Transverse colon (tissue), 4 donors: ENCODE data around the gene MYL6B. TPM values are rescaled to one million over a fixed set of nuclear protein-coding genes. Genes with fewer than 3 reads are reported as not detected.

ENCODE experiments used
- DNase-seq: peaks from one replicate; pipeline ENCODE4 v3.0.0-alpha.2; 2019
- H3K27ac ChIP-seq, 4 donors: fragments of 200-600 bp; sonication (generic); 2 replicates each; pipeline ENCODE4 v1.5.1; 2016 to 2018; ENCODE audit warnings: inconsistent platforms in 4 of 4
- H3K27me3 ChIP-seq: fragments of 200-600 bp; sonication (generic); 2 replicates; pipeline ENCODE4 v1.5.1; 2017; ENCODE audit warnings: inconsistent platforms
- H3K36me3 ChIP-seq, 4 donors: fragments of 200-600 bp; sonication (generic); 2 replicates each; pipeline ENCODE4 v1.5.1; 2017 to 2019; ENCODE audit warnings: inconsistent platforms in 4 of 4
- H3K4me1 ChIP-seq, 4 donors: fragments of 200-600 bp; sonication (generic); 2 replicates each; pipeline ENCODE4 v1.5.1; 2017 to 2020; ENCODE audit warnings: inconsistent platforms in 4 of 4
- H3K4me3 ChIP-seq, 4 donors: fragments of 200-600 bp; sonication (generic); 1 replicate in 1 of 4; 2 replicates in 3 of 4; pipeline versions ENCODE4 v1.5.1 to v1.6.1; 2017 to 2019; ENCODE audit warnings: inconsistent platforms in 4 of 4
- H3K9me3 ChIP-seq, 2 donors: fragments of 200-600 bp; sonication (generic); 2 replicates each; pipeline ENCODE4 v1.5.1; 2017 to 2019; ENCODE audit warnings: inconsistent platforms in 2 of 2
- CTCF ChIP-seq, 5 experiments: fragments of 200-600 bp in 3 of 5; fragments of 450-650 bp in 2 of 5; sonication (generic) in 3 of 5; IDR thresholded peaks; 1 replicate in 2 of 5; 2 replicates in 3 of 5; pipeline ENCODE4 v1.5.1; 2016 to 2017; ENCODE audit warnings: antibody characterized with exemption in 5 of 5, inconsistent platforms in 3 of 5, mild to moderate bottlenecking in 2 of 5, moderate library complexity in 1 of 5
- EP300 ChIP-seq: sonication (generic); formaldehyde crosslinking; IDR thresholded peaks from one replicate; pipeline ENCODE4 v1.6.1; 2017; ENCODE audit warnings: antibody characterized with exemption, low read depth
- POLR2A ChIP-seq: fragments of 450-650 bp; IDR thresholded peaks from one replicate; pipeline ENCODE4 v1.6.1; 2016; ENCODE audit warnings: antibody characterized with exemption, mild to moderate bottlenecking, moderate library complexity
- POLR2AphosphoS5 ChIP-seq, 3 donors: sonication (generic); formaldehyde crosslinking; IDR thresholded peaks; one replicate each; pipeline ENCODE4 v1.6.1; 2016; ENCODE audit warnings: antibody characterized with exemption in 3 of 3
- WGBS, 2 donors: methylation state at CpG; one replicate each; pipeline ENCODE4 v1.1.5; 2018; ENCODE audit warnings: low coverage in 1 of 2; 5-methylcytosine and 5-hydroxymethylcytosine counted together
- in situ Hi-C, 4 donors: fragments of 200-750 bp; cut with MboI; loops; one replicate each; pipeline versions ENCODE4 v1.15.0 to v1.15.1; 2017; ENCODE audit warnings: low sequenced_read_pairs in 3 of 4, low pct_ligation_motif_present in 1 of 4, low pct_unique_long_range_greater_than_20kb in 1 of 4
- intact Hi-C: fragments of 100-400 bp; cut with DNase I; formaldehyde crosslinking; loops from one replicate; pipeline ENCODE4 v1.15.1; 2023; ENCODE audit warnings: low total_unique reads
- total RNA-seq, 4 donors: library from RNA; depleted of rRNA; stranded (reverse); fragments of >200 nt; gene quantifications; one replicate each; pipeline ENCODE4 v1.1.0, GENCODE V29; 2016

The MYL6B gene
- total RNA-seq, 4 donors from 2014 or later, result 26.4 to 30.0 (median 26.7) TPM; not detected in 1

DNA sequence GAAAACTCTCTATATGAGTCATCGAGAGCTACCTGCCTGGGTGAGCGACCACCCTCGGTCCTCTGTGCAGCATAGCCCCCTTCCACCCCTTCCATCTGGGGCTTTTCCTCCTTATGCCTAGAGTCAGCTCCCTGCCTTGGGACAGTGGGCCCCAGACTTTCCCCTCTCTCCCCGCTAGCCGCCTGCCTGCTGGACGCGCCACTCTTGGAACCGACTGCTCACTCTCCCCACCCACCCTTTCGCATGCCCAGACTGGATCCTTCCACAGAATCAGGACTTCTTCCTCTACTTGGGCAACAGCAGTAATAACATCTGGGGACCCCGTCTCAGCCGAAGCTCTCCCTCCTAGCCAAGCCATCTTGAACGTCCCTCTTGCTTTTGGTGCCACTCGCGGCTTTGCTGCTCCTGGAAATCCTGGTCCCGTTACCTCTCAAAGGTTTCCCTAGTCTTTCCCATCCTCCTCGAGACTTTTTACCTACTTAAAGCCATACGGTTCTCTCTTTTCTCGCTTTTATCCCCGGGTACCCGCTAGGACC lies 23.6 kb upstream of the MYL6B start:
- WGBS, 2 donors, result 0 to 1% methylated on average over 13 to 20 of the region's 20 CpGs

GRCh38 chr12:56129206-56129941 lies 23.0 kb upstream of the MYL6B start:
- TF ChIP-seq CTCF (IDR thresholded peaks at IDR 0.05) (no peak), POLR2A (peak; percentile 59), POLR2AphosphoS5 (IDR thresholded peaks at IDR 0.05) (peak; percentile 75 to 81 (median 77))
- Histone ChIP-seq H3K4me3 (peak overlapping the region; percentile 45 to 85 (median 76)), H3K4me1 (peaks cover 16 to 41% (median 32%) of the 10 kb centered on the region in 4 donors), H3K9me3 (no peaks in the 10 kb centered on the region), H3K27me3 (no peaks in the 10 kb centered on the region), H3K27ac (peak overlapping the region; percentile 92 to 98 (median 94)), H3K36me3 (peaks cover 0 to 28% (median 12%) of the 10 kb centered on the region in 4 donors)
- in situ Hi-C loops, result loop anchor here in 1 of 4 donors (10.0 kb wide), 1 partner anchor 55 kb away; the partner anchor contains the start of gene SMARCC2
- 1% methylated on average over 29 of the region's 29 CpGs; no CpG with 5 or more reads in 1 of the 2 donors for WGBS, 2 donors
- DNase-seq, result peak; percentile 81
- intact Hi-C loops, result no loop called here

More for the DNA sequence above, 23.6 kb upstream of the MYL6B start:
- DNase-seq, result peak; percentile 36
- no peaks in the 10 kb centered on the region for H3K27me3 ChIP-seq
- peak overlapping the region; percentile 45 to 85 (median 76) for H3K4me3 ChIP-seq
- in situ Hi-C loops, result loop anchor here in 1 of 4 donors (10.0 kb wide), 1 partner anchor 56 kb away; the partner anchor contains the start of gene SMARCC2
- intact Hi-C loops, result no loop called here
- peaks cover 16 to 41% (median 32%) of the 10 kb centered on the region in 4 donors for H3K4me1 ChIP-seq
- no peak for TF ChIP-seq CTCF (IDR thresholded peaks at IDR 0.05)
- TF ChIP-seq POLR2A, result no peak
- TF ChIP-seq POLR2AphosphoS5 (IDR thresholded peaks at IDR 0.05), result no peak
- TF ChIP-seq EP300, result no peak
- peak overlapping the region; percentile 92 to 98 (median 94) for H3K27ac ChIP-seq
- H3K9me3 ChIP-seq, result no peaks in the 10 kb centered on the region
- peaks cover 0 to 21% (median 9%) of the 10 kb centered on the region in 4 donors for H3K36me3 ChIP-seq

DNA sequence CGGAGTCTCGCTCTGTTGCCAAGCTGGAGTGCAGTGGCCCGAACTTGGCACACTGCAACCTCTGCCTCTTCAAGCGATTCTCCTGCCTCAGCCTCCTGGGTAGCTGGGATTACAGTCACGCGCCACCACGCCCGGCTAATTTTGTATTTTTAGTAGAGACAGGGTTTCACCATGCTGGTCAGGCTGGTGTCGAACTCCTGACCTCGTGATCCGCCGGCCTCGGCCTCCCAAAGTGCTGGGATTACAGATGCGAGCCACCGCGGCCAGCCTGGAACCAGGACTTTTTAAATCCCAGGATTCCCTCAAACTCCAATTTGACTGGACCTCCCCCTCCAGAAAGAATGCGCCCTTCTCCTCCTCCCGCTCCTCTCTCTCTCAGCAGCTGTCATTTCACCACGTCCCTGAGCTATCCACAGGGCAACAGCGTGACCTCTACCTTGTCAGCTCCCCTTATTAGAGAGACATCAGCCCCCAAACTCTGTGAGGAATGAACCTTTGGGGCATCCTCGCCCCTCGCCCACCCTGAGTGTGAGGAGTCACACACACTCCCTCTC lies 22.4 kb upstream of the MYL6B start:
- H3K27me3 ChIP-seq, result no peaks in the 10 kb centered on the region
- WGBS, 2 donors, result 29 to 59% methylated on average over 6 to 22 of the region's 22 CpGs
- peak overlapping the region; percentile 92 to 98 (median 94) for H3K27ac ChIP-seq
- peak overlapping the region in 3 of 4 donors; percentile 75 to 85 (median 78) for H3K4me3 ChIP-seq
- H3K36me3 ChIP-seq, result peaks cover 0 to 34% (median 12%) of the 10 kb centered on the region in 4 donors
- no peak for DNase-seq
- in situ Hi-C loops (loop anchor here in 2 of 4 donors (5.0 to 10.0 kb wide), 2 partner anchors 55 to 57 kb away; partner anchors contain the start of gene SMARCC2 (in 2 of the 2)), intact Hi-C loops (no loop called here)
- no peak for TF ChIP-seq CTCF (IDR thresholded peaks at IDR 0.05)
- TF ChIP-seq POLR2A, result no peak
- no peak for TF ChIP-seq EP300
- peaks cover 16 to 39% (median 32%) of the 10 kb centered on the region in 4 donors for H3K4me1 ChIP-seq
- H3K9me3 ChIP-seq, result no peaks in the 10 kb centered on the region

- in situ Hi-C loops, result loop anchor here in 1 of 4 donors (5.0 kb wide), 1 partner anchor 56 kb away; the partner anchor contains the start of gene SMARCC2
Measured at GRCh38 chr12:56130876-56131275, 21.5 kb upstream of the MYL6B start.

More at GRCh38 chr12:56130876-56131275, 21.5 kb upstream of the MYL6B start:
- Histone ChIP-seq H3K4me1 (peaks cover 16 to 33% (median 28%) of the 10 kb centered on the region in 4 donors), H3K4me3 (no peak overlapping the region), H3K36me3 (peaks cover 0 to 36% (median 12%) of the 10 kb centered on the region in 4 donors), H3K27ac (peak overlapping the region in 3 of 4 donors; percentile 92 to 98 (median 95)), H3K27me3 (no peaks in the 10 kb centered on the region), H3K9me3 (no peaks in the 10 kb centered on the region)
- WGBS, 2 donors, result 83 to 84% methylated on average over 4 of the region's 4 CpGs
- TF ChIP-seq EP300, result no peak
- no peak for TF ChIP-seq CTCF (IDR thresholded peaks at IDR 0.05)
- TF ChIP-seq POLR2AphosphoS5 (IDR thresholded peaks at IDR 0.05), result no peak
- TF ChIP-seq POLR2A, result no peak
- DNase-seq, result no peak
- intact Hi-C loops, result no loop called here
